ENCODE data around the gene TEX36.

DNA sequence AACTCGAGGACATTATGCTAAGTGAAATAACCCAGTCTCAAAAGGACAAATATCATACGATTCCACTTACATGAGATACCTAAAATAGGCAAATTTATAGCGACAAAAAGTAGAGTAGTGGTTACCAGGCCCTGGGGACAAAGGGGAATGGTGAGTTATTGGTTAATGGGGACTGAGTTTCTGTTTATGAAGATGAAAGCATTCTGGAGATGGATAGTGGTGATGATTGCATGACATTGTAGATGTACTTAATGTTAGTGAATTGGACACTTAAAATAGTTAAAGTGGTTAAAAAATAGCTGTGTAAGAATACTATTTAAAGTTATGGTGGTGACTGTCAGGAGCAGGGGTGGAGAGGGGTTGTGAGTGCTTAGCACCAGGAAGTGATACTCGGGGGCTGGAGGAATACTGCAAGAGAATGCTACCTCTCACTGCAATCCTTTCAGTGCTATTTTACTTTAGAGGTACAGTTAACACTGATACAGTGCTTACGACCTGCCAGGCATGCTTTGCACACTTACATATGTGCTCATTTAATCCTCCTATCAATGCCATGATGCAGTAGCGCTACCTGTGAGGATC is 16.7 kb upstream of the TEX36 start:
- TF ChIP-seq, protein P1, sequence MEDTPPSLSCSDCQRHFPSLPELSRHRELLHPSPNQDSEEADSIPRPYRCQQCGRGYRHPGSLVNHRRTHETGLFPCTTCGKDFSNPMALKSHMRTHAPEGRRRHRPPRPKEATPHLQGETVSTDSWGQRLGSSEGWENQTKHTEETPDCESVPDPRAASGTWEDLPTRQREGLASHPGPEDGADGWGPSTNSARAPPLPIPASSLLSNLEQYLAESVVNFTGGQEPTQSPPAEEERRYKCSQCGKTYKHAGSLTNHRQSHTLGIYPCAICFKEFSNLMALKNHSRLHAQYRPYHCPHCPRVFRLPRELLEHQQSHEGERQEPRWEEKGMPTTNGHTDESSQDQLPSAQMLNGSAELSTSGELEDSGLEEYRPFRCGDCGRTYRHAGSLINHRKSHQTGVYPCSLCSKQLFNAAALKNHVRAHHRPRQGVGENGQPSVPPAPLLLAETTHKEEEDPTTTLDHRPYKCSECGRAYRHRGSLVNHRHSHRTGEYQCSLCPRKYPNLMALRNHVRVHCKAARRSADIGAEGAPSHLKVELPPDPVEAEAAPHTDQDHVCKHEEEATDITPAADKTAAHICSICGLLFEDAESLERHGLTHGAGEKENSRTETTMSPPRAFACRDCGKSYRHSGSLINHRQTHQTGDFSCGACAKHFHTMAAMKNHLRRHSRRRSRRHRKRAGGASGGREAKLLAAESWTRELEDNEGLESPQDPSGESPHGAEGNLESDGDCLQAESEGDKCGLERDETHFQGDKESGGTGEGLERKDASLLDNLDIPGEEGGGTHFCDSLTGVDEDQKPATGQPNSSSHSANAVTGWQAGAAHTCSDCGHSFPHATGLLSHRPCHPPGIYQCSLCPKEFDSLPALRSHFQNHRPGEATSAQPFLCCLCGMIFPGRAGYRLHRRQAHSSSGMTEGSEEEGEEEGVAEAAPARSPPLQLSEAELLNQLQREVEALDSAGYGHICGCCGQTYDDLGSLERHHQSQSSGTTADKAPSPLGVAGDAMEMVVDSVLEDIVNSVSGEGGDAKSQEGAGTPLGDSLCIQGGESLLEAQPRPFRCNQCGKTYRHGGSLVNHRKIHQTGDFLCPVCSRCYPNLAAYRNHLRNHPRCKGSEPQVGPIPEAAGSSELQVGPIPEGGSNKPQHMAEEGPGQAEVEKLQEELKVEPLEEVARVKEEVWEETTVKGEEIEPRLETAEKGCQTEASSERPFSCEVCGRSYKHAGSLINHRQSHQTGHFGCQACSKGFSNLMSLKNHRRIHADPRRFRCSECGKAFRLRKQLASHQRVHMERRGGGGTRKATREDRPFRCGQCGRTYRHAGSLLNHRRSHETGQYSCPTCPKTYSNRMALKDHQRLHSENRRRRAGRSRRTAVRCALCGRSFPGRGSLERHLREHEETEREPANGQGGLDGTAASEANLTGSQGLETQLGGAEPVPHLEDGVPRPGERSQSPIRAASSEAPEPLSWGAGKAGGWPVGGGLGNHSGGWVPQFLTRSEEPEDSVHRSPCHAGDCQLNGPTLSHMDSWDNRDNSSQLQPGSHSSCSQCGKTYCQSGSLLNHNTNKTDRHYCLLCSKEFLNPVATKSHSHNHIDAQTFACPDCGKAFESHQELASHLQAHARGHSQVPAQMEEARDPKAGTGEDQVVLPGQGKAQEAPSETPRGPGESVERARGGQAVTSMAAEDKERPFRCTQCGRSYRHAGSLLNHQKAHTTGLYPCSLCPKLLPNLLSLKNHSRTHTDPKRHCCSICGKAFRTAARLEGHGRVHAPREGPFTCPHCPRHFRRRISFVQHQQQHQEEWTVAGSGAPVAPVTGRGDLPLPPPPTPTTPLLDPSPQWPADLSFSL (CRISPR knock-in tag; IDR thresholded peaks at IDR 0.05) = no peak
- TF ChIP-seq PAWR (CRISPR knock-in tag; IDR thresholded peaks at IDR 0.05; ENCODE audit: borderline replicate concordance) = no peak
- no peak for TF ChIP-seq PPARG (CRISPR knock-in tag; conservative IDR thresholded peaks at IDR 0.05)
- TF ChIP-seq POLR2A (IDR thresholded peaks at IDR 0.05; ENCODE audit: insufficient read depth in 1 of 2, low read depth in 2 of 2, low read length in 2 of 2) = no peak
- TF ChIP-seq MAZ (IDR thresholded peaks at IDR 0.05; ENCODE audit: borderline replicate concordance, low read depth, low read length) = no peak
- TF ChIP-seq MAZ (CRISPR knock-in tag; IDR thresholded peaks at IDR 0.05; ENCODE audit: low read depth) = no peak
- TF ChIP-seq SRF (IDR thresholded peaks at IDR 0.05; ENCODE audit: low read depth, low read length) = no peak
- TF ChIP-seq ZNF383 (CRISPR knock-in tag; IDR thresholded peaks at IDR 0.05; ENCODE audit: borderline replicate concordance) = no peak
- TF ChIP-seq, protein P2, sequence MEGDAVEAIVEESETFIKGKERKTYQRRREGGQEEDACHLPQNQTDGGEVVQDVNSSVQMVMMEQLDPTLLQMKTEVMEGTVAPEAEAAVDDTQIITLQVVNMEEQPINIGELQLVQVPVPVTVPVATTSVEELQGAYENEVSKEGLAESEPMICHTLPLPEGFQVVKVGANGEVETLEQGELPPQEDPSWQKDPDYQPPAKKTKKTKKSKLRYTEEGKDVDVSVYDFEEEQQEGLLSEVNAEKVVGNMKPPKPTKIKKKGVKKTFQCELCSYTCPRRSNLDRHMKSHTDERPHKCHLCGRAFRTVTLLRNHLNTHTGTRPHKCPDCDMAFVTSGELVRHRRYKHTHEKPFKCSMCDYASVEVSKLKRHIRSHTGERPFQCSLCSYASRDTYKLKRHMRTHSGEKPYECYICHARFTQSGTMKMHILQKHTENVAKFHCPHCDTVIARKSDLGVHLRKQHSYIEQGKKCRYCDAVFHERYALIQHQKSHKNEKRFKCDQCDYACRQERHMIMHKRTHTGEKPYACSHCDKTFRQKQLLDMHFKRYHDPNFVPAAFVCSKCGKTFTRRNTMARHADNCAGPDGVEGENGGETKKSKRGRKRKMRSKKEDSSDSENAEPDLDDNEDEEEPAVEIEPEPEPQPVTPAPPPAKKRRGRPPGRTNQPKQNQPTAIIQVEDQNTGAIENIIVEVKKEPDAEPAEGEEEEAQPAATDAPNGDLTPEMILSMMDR (CRISPR knock-in tag; IDR thresholded peaks at IDR 0.05) = no peak
- TF ChIP-seq, protein P3, sequence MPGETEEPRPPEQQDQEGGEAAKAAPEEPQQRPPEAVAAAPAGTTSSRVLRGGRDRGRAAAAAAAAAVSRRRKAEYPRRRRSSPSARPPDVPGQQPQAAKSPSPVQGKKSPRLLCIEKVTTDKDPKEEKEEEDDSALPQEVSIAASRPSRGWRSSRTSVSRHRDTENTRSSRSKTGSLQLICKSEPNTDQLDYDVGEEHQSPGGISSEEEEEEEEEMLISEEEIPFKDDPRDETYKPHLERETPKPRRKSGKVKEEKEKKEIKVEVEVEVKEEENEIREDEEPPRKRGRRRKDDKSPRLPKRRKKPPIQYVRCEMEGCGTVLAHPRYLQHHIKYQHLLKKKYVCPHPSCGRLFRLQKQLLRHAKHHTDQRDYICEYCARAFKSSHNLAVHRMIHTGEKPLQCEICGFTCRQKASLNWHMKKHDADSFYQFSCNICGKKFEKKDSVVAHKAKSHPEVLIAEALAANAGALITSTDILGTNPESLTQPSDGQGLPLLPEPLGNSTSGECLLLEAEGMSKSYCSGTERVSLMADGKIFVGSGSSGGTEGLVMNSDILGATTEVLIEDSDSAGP (CRISPR knock-in tag; IDR thresholded peaks at IDR 0.05; ENCODE audit: borderline replicate concordance) = no peak

All from HepG2 (cell line).